ENCODE results near the gene ELP4. TPM values are rescaled to one million over a fixed set of nuclear protein-coding genes. Genes with fewer than 3 reads are reported as not detected.
"Not testable (repeated sequence)": the region's sequence is repeated elsewhere in the genome, so short reads cannot be mapped to it uniquely, and the experiment has no call there.

Gene ELP4
- total and polyA plus RNA-seq, 2 donors from 2014 or later: 20.3 to 26.2 TPM

GRCh38 chr11:31657091-31657490 lies 147.5 kb downstream of the ELP4 start:
- H3K4me3 ChIP-seq (ENCODE audit: low read length in 3 of 3): no peak overlapping the region
- intact Hi-C loops (cut with DNase I): no loop called here
- DNase-seq (no peak), FAIRE-seq (no peak)
- H3K4me1 ChIP-seq (ENCODE audit: control insufficient read depth in 2 of 3, insufficient read depth in 2 of 3, low read depth in 1 of 3, low read length in 3 of 3): peaks cover 0 to 3% (median 0%) of the 10 kb centered on the region in 3 donors
- no peaks in the 10 kb centered on the region for H3K9me3 ChIP-seq (ENCODE audit: control insufficient read depth in 2 of 3, insufficient read depth in 1 of 3, low read length in 3 of 3)
- no peak for TF ChIP-seq CTCF (IDR thresholded peaks at IDR 0.05; ENCODE audit: borderline replicate concordance, extremely low read depth, insufficient read depth)
- no peaks in the 10 kb centered on the region for H3K27me3 ChIP-seq (ENCODE audit: control insufficient read depth, insufficient read depth, low read length)
- H3K36me3 ChIP-seq (ENCODE audit: control insufficient read depth in 2 of 3, insufficient read depth in 3 of 3, low read length in 3 of 3): no peaks in the 10 kb centered on the region
- H3K27ac ChIP-seq (ENCODE audit: low read depth in 2 of 2, low read length in 2 of 2): no peak overlapping the region
- H3K9ac ChIP-seq (ENCODE audit: low read length in 3 of 3): no peak overlapping the region

GRCh38 chr11:31664129-31664528 lies 154.6 kb downstream of the ELP4 start:
- no peaks in the 10 kb centered on the region for H3K36me3 ChIP-seq (ENCODE audit: control insufficient read depth in 2 of 3, insufficient read depth in 3 of 3, low read length in 3 of 3)
- TF ChIP-seq CTCF (IDR thresholded peaks at IDR 0.05; ENCODE audit: borderline replicate concordance, extremely low read depth, insufficient read depth): no peak
- intact Hi-C loops (cut with DNase I): no loop called here
- no peak overlapping the region for H3K27ac ChIP-seq (ENCODE audit: low read depth in 2 of 2, low read length in 2 of 2)
- no peaks in the 10 kb centered on the region for H3K9me3 ChIP-seq (ENCODE audit: control insufficient read depth in 2 of 3, insufficient read depth in 1 of 3, low read length in 3 of 3)
- H3K4me1 ChIP-seq (ENCODE audit: control insufficient read depth in 2 of 3, insufficient read depth in 2 of 3, low read depth in 1 of 3, low read length in 3 of 3): no peaks in the 10 kb centered on the region
- no peaks in the 10 kb centered on the region for H3K27me3 ChIP-seq (ENCODE audit: control insufficient read depth, insufficient read depth, low read length)
- DNase-seq (no peak), FAIRE-seq (no peak)
- H3K4me3 ChIP-seq (ENCODE audit: low read length in 3 of 3): no peak overlapping the region
- H3K9ac ChIP-seq (ENCODE audit: low read length in 3 of 3): no peak overlapping the region

- TF ChIP-seq CTCF (IDR thresholded peaks at IDR 0.05; ENCODE audit: borderline replicate concordance, extremely low read depth, insufficient read depth): no peak
- Histone ChIP-seq H3K9me3 (ENCODE audit: control insufficient read depth in 2 of 3, insufficient read depth in 1 of 3, low read length in 3 of 3) (no peaks in the 10 kb centered on the region), H3K27me3 (ENCODE audit: control insufficient read depth, insufficient read depth, low read length) (no peaks in the 10 kb centered on the region), H3K4me3 (ENCODE audit: low read length in 3 of 3) (no peak overlapping the region), H3K4me1 (ENCODE audit: control insufficient read depth in 2 of 3, insufficient read depth in 2 of 3, low read depth in 1 of 3, low read length in 3 of 3) (no peaks in the 10 kb centered on the region), H3K36me3 (ENCODE audit: control insufficient read depth in 2 of 3, insufficient read depth in 3 of 3, low read length in 3 of 3) (no peaks in the 10 kb centered on the region), H3K9ac (ENCODE audit: low read length in 3 of 3) (no peak overlapping the region), H3K27ac (ENCODE audit: low read depth in 2 of 2, low read length in 2 of 2) (no peak overlapping the region)
- DNase-seq (no peak), FAIRE-seq (no peak)
- intact Hi-C loops (cut with DNase I): no loop called here
These were observed 155.4 kb downstream of the ELP4 start for GRCh38 chr11:31664954-31665353.

GRCh38 chr11:31671681-31672080 lies 162.1 kb downstream of the ELP4 start:
- intact Hi-C loops (cut with DNase I): no loop called here
- FAIRE-seq (no peak), DNase-seq (no peak)
- Histone ChIP-seq H3K9ac (ENCODE audit: low read length in 3 of 3) (no peak overlapping the region), H3K4me3 (ENCODE audit: low read length in 3 of 3) (no peak overlapping the region), H3K27ac (ENCODE audit: low read depth in 2 of 2, low read length in 2 of 2) (no peak overlapping the region), H3K9me3 (ENCODE audit: control insufficient read depth in 2 of 3, insufficient read depth in 1 of 3, low read length in 3 of 3) (no peaks in the 10 kb centered on the region), H3K36me3 (ENCODE audit: control insufficient read depth in 2 of 3, insufficient read depth in 3 of 3, low read length in 3 of 3) (no peaks in the 10 kb centered on the region), H3K27me3 (ENCODE audit: control insufficient read depth, insufficient read depth, low read length) (no peaks in the 10 kb centered on the region), H3K4me1 (ENCODE audit: control insufficient read depth in 2 of 3, insufficient read depth in 2 of 3, low read depth in 1 of 3, low read length in 3 of 3) (no peaks in the 10 kb centered on the region)
- TF ChIP-seq CTCF (IDR thresholded peaks at IDR 0.05; ENCODE audit: borderline replicate concordance, extremely low read depth, insufficient read depth): no peak

GRCh38 chr11:31673108-31673507 lies 163.5 kb downstream of the ELP4 start:
- H3K9me3 ChIP-seq (ENCODE audit: control insufficient read depth in 2 of 3, insufficient read depth in 1 of 3, low read length in 3 of 3); H3K4me3 ChIP-seq (ENCODE audit: low read length in 3 of 3); H3K27ac ChIP-seq (ENCODE audit: low read depth in 2 of 2, low read length in 2 of 2); H3K9ac ChIP-seq (ENCODE audit: low read length in 3 of 3); intact Hi-C loops (cut with DNase I); H3K36me3 ChIP-seq (ENCODE audit: control insufficient read depth in 2 of 3, insufficient read depth in 3 of 3, low read length in 3 of 3); H3K4me1 ChIP-seq (ENCODE audit: control insufficient read depth in 2 of 3, insufficient read depth in 2 of 3, low read depth in 1 of 3, low read length in 3 of 3); FAIRE-seq; H3K27me3 ChIP-seq (ENCODE audit: control insufficient read depth, insufficient read depth, low read length); DNase-seq: not testable (repeated sequence)

Measured in kidney (tissue), 14 donors.